Endothelial cell (in vitro differentiated cells): ENCODE data around the gene TBC1D1. TPM values are rescaled to one million over a fixed set of nuclear protein-coding genes. Genes with fewer than 3 reads are reported as not detected.

ENCODE experiments used
- DNase-seq: peaks from one replicate; pipeline ENCODE4 v3.0.0; 2021; ENCODE audit warnings: low spot score
- H3K27ac Mint-ChIP-seq: one replicate; pipeline ENCODE4 v1.8.0; 2021; ENCODE audit warnings: mixed read lengths, inconsistent platforms; ENCODE audit not compliant: unreplicated experiment
- H3K27me3 Mint-ChIP-seq: one replicate; pipeline ENCODE4 v1.8.0; 2021; ENCODE audit warnings: mild to moderate bottlenecking, moderate library complexity, mixed read lengths, inconsistent platforms; ENCODE audit not compliant: unreplicated experiment
- H3K36me3 Mint-ChIP-seq: one replicate; pipeline ENCODE4 v1.8.0; 2021; ENCODE audit warnings: mild to moderate bottlenecking, low read depth, mixed read lengths, inconsistent platforms; ENCODE audit not compliant: unreplicated experiment
- H3K4me1 Mint-ChIP-seq: one replicate; pipeline ENCODE4 v1.8.0; 2021; ENCODE audit warnings: mild to moderate bottlenecking, mixed read lengths, inconsistent platforms; ENCODE audit not compliant: unreplicated experiment
- H3K4me3 Mint-ChIP-seq: one replicate; pipeline ENCODE4 v1.8.0; 2021; ENCODE audit warnings: mild to moderate bottlenecking, mixed read lengths, inconsistent platforms; ENCODE audit not compliant: unreplicated experiment
- H3K9me3 Mint-ChIP-seq: one replicate; pipeline ENCODE4 v1.8.0; 2021; ENCODE audit warnings: mixed read lengths, inconsistent platforms; ENCODE audit not compliant: unreplicated experiment
- total RNA-seq: library from RNA; stranded (reverse); fragmentation: NEBNext Ultra II Directional; extraction: Animal tissue kit (Norgen Biotek cat#: 25700); gene quantifications from one replicate; pipeline ENCODE4 v1.2.1, GENCODE V29; 2021; ENCODE audit not compliant: unreplicated experiment
- TF ChIP-seq, protein P1 (sequence below): fragments of 200-600 bp; sonication (generic); IDR thresholded peaks from one replicate; pipeline ENCODE4 v1.5.0; 2021; ENCODE audit warnings: antibody characterized with exemption; ENCODE audit not compliant: unreplicated experiment

The TBC1D1 gene
- total RNA-seq, 1 donor from 2014 or later, result 139 TPM

DNA sequence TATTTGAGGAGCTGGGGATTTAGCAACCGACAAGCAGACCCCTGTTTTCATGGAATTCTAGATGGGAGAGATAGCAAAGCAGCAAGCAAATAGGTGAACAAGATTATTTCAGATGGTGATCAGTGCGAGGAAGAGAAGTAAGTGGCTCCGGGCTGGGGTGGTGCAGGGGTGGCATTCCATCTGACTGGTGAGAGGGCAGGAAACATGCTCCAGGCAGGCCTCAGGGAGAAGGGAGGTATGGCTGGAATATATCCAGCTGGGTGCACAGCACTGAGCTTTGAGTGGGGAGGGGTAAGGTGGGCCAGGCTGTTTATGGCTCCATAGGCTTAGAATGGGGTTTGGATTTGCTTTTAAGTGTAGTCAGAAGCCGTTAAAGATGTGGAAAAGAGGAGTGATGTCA lies 90.5 kb downstream of the TBC1D1 start:
- Mint-ChIP-seq H3K36me3 (no peaks in the 10 kb centered on the region), H3K4me3 (no peak overlapping the region), H3K27ac (peak overlapping the region; percentile 22), H3K9me3 (no peaks in the 10 kb centered on the region), H3K4me1 (peaks cover 11% of the 10 kb centered on the region), H3K27me3 (peaks cover 12% of the 10 kb centered on the region)
- no peak for DNase-seq
- TF ChIP-seq, protein P1, sequence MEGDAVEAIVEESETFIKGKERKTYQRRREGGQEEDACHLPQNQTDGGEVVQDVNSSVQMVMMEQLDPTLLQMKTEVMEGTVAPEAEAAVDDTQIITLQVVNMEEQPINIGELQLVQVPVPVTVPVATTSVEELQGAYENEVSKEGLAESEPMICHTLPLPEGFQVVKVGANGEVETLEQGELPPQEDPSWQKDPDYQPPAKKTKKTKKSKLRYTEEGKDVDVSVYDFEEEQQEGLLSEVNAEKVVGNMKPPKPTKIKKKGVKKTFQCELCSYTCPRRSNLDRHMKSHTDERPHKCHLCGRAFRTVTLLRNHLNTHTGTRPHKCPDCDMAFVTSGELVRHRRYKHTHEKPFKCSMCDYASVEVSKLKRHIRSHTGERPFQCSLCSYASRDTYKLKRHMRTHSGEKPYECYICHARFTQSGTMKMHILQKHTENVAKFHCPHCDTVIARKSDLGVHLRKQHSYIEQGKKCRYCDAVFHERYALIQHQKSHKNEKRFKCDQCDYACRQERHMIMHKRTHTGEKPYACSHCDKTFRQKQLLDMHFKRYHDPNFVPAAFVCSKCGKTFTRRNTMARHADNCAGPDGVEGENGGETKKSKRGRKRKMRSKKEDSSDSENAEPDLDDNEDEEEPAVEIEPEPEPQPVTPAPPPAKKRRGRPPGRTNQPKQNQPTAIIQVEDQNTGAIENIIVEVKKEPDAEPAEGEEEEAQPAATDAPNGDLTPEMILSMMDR, result no peak

DNA sequence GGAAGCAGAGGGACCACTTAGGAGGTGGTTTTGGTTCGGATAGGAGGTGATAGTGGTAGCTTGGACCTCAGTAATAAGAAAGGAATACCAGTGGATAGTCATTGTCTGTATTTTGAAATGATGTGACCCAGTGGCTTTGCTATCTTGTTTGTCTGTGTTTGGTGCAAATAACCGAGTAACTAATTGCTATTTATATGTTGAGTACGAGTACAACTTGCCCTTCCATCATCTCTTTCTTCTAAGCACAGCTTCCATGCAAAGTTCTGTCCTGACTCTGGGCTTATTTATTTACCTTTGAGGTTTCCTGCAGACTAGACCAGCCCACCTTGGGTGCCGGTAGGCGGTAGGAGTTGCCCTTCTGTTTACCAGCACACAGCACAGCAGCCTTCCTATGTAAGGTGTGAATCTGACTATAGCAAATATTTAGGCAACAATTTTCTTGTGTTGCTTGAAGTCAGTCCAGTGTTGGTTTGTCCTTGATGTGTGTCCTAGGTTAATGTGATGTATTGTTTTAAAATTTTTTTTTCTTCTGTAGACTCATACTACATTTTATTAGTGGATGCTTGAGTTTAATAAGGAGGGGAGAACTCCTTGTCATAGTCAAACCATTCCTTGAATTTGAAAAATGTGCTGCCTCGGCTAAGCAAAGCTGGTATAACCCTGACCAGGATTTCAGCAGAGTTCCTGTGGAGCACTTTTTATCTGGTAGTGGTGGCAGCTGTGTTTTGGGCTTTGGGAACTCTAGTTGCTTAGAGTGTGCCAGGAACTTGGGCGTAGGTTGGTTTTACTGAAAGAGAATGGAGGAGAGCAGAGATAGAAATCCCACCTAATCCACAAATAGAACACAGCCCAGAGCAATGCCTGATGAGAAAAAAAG lies 91.2 kb downstream of the TBC1D1 start:
- Mint-ChIP-seq H3K27me3 (peaks cover 12% of the 10 kb centered on the region), H3K27ac (no peak overlapping the region), H3K36me3 (no peaks in the 10 kb centered on the region), H3K9me3 (no peaks in the 10 kb centered on the region), H3K4me3 (no peak overlapping the region), H3K4me1 (peaks cover 11% of the 10 kb centered on the region)
- no peak for DNase-seq
- TF ChIP-seq, protein P1, result no peak

DNA sequence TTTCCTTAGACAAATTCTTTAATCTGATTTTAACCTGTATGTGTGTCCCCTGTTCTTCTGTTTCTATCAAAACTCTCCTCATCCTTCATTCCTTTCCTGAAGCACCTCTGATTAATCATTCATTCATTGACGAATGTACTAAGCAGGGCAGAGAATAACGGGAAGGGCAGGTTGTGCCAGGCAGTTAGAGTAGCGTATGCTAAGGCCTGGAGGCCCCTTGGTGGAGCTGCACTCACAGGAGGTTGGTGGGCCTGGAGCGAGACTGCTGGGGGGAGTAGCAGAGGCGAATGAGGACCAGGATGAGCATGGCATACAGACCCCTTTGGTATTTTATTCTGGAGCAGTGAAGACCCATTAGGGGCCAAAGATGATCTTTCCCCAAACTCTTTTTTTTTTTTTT lies 91.9 kb downstream of the TBC1D1 start:
- H3K4me3 Mint-ChIP-seq, result no peak overlapping the region
- no peaks in the 10 kb centered on the region for H3K36me3 Mint-ChIP-seq
- peaks cover 12% of the 10 kb centered on the region for H3K27me3 Mint-ChIP-seq
- H3K4me1 Mint-ChIP-seq, result peaks cover 11% of the 10 kb centered on the region
- TF ChIP-seq, protein P1, result no peak
- no peak overlapping the region for H3K27ac Mint-ChIP-seq
- H3K9me3 Mint-ChIP-seq, result no peaks in the 10 kb centered on the region
- no peak for DNase-seq

DNA sequence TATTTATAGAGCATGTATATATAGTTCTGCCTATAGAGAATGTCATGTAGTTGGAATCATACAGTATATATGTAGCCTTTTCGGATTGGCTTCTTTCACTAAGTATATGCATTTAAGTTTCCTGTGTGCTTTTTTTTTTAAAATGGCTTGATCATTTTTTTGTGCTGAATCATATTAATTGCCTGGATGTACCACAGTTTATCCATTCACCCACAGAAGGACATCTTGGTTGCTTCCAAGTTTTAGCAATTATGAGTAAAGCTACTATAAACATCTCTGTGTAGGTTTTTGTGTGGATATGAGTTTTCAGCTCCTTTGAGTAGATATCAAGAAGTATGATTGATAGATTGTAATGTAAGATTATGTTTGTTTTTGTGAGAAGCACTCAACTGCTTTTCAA lies 93.1 kb downstream of the TBC1D1 start:
- DNase-seq, result no peak
- Mint-ChIP-seq H3K27me3 (peaks cover 7% of the 10 kb centered on the region), H3K9me3 (no peaks in the 10 kb centered on the region), H3K4me1 (peaks cover 11% of the 10 kb centered on the region), H3K36me3 (no peaks in the 10 kb centered on the region), H3K27ac (no peak overlapping the region), H3K4me3 (no peak overlapping the region)
- TF ChIP-seq, protein P1, result no peak

DNA sequence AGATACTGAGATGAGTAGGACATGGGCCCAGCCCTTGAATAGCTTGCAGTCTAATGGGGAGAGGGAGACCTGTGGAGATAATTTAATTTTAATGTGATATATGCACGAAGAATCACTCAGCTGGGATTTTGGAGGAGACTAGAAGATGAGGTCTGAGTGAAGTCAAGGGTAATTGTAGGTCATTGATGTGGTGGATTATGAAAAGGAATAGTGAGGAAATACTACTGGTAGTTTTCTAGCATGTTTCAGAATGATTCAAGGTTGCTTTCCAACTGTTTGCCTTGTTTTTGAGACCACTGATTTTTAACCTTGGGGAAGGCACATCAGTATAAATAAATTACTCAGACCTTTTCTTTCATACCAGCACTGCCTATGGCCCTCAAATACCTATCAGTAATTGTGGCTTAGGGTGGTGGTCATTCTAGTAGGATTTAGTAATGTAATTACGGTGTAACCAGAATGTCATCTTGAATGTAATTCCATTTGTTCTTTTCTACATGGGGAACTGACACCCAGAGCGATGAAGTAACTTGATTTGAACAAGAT lies 94.9 kb downstream of the TBC1D1 start:
- no peaks in the 10 kb centered on the region for H3K9me3 Mint-ChIP-seq
- H3K27ac Mint-ChIP-seq, result no peak overlapping the region
- H3K27me3 Mint-ChIP-seq, result peaks cover 5% of the 10 kb centered on the region
- no peak overlapping the region for H3K4me3 Mint-ChIP-seq
- no peak for DNase-seq
- TF ChIP-seq, protein P1, result no peak
- H3K36me3 Mint-ChIP-seq, result no peaks in the 10 kb centered on the region
- H3K4me1 Mint-ChIP-seq, result peaks cover 15% of the 10 kb centered on the region
